ENCODE results near the gene IRAK2. TPM values are rescaled to one million over a fixed set of nuclear protein-coding genes. Genes with fewer than 3 reads are reported as not detected.

Gene IRAK2
- polyA plus RNA-seq, 3 donors = 0.78 to 2.0 (median 1.5) TPM

DNA sequence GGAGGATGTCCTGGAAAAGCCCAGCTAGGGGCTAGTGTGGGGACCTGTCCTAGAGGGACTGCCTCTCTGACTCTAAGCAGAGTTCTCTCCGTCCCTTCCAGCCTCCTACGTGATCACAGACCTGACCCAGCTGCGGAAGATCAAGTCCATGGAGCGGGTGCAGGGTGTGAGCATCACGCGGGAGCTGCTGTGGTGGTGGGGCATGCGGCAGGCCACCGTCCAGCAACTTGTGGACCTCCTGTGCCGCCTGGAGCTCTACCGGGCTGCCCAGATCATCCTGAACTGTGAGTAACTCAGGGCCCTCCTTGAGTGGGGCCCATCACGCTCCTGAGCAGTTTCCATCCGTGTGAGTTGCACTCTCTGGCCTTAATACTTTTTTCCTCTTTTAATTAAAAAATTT lies 13.0 kb downstream of the IRAK2 start:
- no peak overlapping the region for H3K27ac Mint-ChIP-seq
- Histone ChIP-seq H3K9ac (ENCODE audit: insufficient read depth, low read length, poor library complexity, severe bottlenecking) (no peak overlapping the region), H3K27ac (ENCODE audit: low read depth in 1 of 2, low read length in 2 of 2) (no peak overlapping the region), H2AFZ (ENCODE audit: insufficient read depth, low read depth, low read length, poor library complexity, severe bottlenecking) (no peak overlapping the region), H3K4me3 (replicated peaks in 1 of 3; ENCODE audit: low read depth in 2 of 3, low read length in 3 of 3) (no peak overlapping the region), H3K79me2 (ENCODE audit: insufficient read depth, low read length) (no peaks in the 10 kb centered on the region), H3K36me3 (replicated peaks in 1 of 2; ENCODE audit: control insufficient read depth in 1 of 2, insufficient read depth in 2 of 2, low read length in 2 of 2) (no peaks in the 10 kb centered on the region), H3K4me2 (replicated peaks; ENCODE audit: extremely low read depth, low read length, poor library complexity, severe bottlenecking) (no peak overlapping the region), H4K20me1 (ENCODE audit: insufficient read depth, low read length) (no peaks in the 10 kb centered on the region), H3K27me3 (ENCODE audit: control insufficient read depth in 2 of 2, insufficient read depth in 2 of 2, low read length in 2 of 2) (no peaks in the 10 kb centered on the region), H3K4me1 (ENCODE audit: control insufficient read depth in 1 of 2, insufficient read depth in 2 of 2, low read length in 2 of 2) (peaks cover 18 to 35% of the 10 kb centered on the region in 2 donors), H3K9me3 (replicated peaks in 1 of 2; ENCODE audit: control insufficient read depth in 1 of 2, insufficient read depth in 1 of 2, low read length in 2 of 2) (no peaks in the 10 kb centered on the region)
- peaks cover 0 to 2% (median 0%) of the 10 kb centered on the region in 3 donors for H3K27me3 Mint-ChIP-seq (ENCODE audit: low read depth in 3 of 3)
- TF ChIP-seq, protein P1, sequence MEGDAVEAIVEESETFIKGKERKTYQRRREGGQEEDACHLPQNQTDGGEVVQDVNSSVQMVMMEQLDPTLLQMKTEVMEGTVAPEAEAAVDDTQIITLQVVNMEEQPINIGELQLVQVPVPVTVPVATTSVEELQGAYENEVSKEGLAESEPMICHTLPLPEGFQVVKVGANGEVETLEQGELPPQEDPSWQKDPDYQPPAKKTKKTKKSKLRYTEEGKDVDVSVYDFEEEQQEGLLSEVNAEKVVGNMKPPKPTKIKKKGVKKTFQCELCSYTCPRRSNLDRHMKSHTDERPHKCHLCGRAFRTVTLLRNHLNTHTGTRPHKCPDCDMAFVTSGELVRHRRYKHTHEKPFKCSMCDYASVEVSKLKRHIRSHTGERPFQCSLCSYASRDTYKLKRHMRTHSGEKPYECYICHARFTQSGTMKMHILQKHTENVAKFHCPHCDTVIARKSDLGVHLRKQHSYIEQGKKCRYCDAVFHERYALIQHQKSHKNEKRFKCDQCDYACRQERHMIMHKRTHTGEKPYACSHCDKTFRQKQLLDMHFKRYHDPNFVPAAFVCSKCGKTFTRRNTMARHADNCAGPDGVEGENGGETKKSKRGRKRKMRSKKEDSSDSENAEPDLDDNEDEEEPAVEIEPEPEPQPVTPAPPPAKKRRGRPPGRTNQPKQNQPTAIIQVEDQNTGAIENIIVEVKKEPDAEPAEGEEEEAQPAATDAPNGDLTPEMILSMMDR (IDR thresholded peaks at IDR 0.05) = no peak
- DNase-seq = no peak
- H3K36me3 Mint-ChIP-seq = peaks cover 14 to 32% of the 10 kb centered on the region in 2 donors
- intact Hi-C loops (cut with micrococcal nuclease) = loop anchor here in 1 of 2 donors (5.0 kb wide), 1 partner anchor 45 kb away; no protein-coding TSS in a partner anchor
- no peak overlapping the region for H3K4me3 Mint-ChIP-seq
- H3K4me1 Mint-ChIP-seq = peaks cover 37% of the 10 kb centered on the region
- 97% methylated on average over 10 of the region's 12 CpGs for WGBS (ENCODE audit: insufficient coverage)
- no peaks in the 10 kb centered on the region for H3K9me3 Mint-ChIP-seq

DNA sequence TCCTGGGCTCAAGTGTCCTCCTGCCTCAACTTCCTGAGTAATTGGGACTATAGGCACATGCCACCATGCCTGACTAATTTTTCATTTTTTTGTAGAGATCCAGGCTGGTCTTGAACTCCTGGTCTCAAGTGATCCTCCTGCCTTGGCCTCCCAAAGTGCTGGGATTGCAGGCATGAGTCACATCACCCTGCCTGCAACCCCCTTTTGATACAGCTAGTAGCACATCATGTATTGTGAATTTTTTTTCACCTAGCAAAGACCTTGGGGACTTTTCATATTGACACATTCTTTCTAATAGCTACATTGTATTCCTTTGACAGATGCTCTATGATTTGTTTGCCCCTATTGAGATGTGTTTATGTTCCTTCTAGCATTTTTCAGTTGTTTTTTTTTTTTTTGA lies 14.2 kb downstream of the IRAK2 start:
- H3K36me3 ChIP-seq (replicated peaks in 1 of 2; ENCODE audit: control insufficient read depth in 1 of 2, insufficient read depth in 2 of 2, low read length in 2 of 2) = no peaks in the 10 kb centered on the region
- H3K27me3 Mint-ChIP-seq (ENCODE audit: low read depth in 3 of 3) = peaks cover 0 to 3% (median 0%) of the 10 kb centered on the region in 3 donors
- TF ChIP-seq, protein P1 (IDR thresholded peaks at IDR 0.05) = no peak
- H3K9me3 Mint-ChIP-seq = no peaks in the 10 kb centered on the region
- H3K4me3 Mint-ChIP-seq = no peak overlapping the region
- H3K9ac ChIP-seq (ENCODE audit: insufficient read depth, low read length, poor library complexity, severe bottlenecking) = no peak overlapping the region
- peaks cover 14 to 32% of the 10 kb centered on the region in 2 donors for H3K36me3 Mint-ChIP-seq
- no peak overlapping the region for H3K4me3 ChIP-seq (replicated peaks in 1 of 3; ENCODE audit: low read depth in 2 of 3, low read length in 3 of 3)
- no peak overlapping the region for H3K27ac ChIP-seq (ENCODE audit: low read depth in 1 of 2, low read length in 2 of 2)
- H3K4me1 ChIP-seq (ENCODE audit: control insufficient read depth in 1 of 2, insufficient read depth in 2 of 2, low read length in 2 of 2) = peaks cover 7 to 24% of the 10 kb centered on the region in 2 donors
- H3K79me2 ChIP-seq (ENCODE audit: insufficient read depth, low read length) = no peaks in the 10 kb centered on the region
- H3K27me3 ChIP-seq (ENCODE audit: control insufficient read depth in 2 of 2, insufficient read depth in 2 of 2, low read length in 2 of 2) = no peaks in the 10 kb centered on the region
- H2AFZ ChIP-seq (ENCODE audit: insufficient read depth, low read depth, low read length, poor library complexity, severe bottlenecking) = no peak overlapping the region
- H3K4me1 Mint-ChIP-seq = peaks cover 30% of the 10 kb centered on the region
- H3K9me3 ChIP-seq (replicated peaks in 1 of 2; ENCODE audit: control insufficient read depth in 1 of 2, insufficient read depth in 1 of 2, low read length in 2 of 2) = no peaks in the 10 kb centered on the region
- no peak overlapping the region for H3K4me2 ChIP-seq (replicated peaks; ENCODE audit: extremely low read depth, low read length, poor library complexity, severe bottlenecking)
- peak in 1 of 3 donors; percentile 61 for DNase-seq
- intact Hi-C loops (cut with micrococcal nuclease) = loop anchor here in 1 of 2 donors (5.0 kb wide), 1 partner anchor 43 kb away; no protein-coding TSS in a partner anchor
- H4K20me1 ChIP-seq (ENCODE audit: insufficient read depth, low read length) = no peaks in the 10 kb centered on the region
- H3K27ac Mint-ChIP-seq = peak overlapping the region in 1 of 7 donors; percentile 17

Data from CD14-positive monocyte (primary cell).